NT2/D1 (cell line): ENCODE data around the gene EHD1.

Experiments
- SUZ12 ChIP-seq: IDR thresholded peaks from 2 replicates; pipeline ENCODE4 v1.6.1; 2011; ENCODE audit not compliant: insufficient read length, insufficient read depth; ENCODE audit errors: extremely low read depth
- YY1 ChIP-seq: IDR thresholded peaks from 2 replicates; pipeline ENCODE4 v1.6.1; 2011; ENCODE audit not compliant: insufficient read length, insufficient read depth

DNA sequence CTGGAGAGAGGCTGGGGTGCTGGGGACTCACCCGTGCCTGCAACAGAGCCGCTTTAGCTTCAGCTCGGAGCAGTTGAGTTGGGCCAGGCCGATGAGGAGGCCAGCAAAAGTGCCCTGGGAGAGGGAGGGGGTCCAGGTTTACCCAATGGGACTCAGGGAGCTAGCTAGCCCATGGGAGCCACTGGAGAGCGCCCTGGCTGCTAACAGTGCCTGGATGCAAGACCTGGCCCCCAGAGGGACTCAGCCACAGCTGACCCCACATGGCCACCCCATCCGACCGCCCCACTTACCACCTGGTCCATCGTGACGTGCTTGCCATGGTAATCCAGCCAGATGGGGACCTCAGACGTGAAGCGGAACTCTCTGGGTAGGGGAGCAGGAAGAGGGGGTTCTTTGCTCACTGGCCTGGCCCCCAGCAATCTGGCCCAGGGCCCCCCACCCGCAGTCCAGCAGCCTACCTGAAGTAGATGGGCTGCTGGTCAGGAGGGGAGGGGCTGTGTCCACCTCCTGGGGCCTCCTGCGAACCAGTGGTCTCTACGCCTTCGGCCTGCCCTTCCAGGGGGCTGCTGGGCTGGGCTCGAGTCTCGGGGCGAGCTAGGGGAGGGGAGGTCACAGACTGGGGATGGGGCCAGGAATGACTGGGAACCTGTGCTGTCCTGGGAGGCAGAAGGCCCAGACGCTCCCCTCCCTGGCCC is 19.1 kb upstream of the EHD1 start:
- no peak for TF ChIP-seq YY1
- TF ChIP-seq SUZ12: no peak
